WTC11 (cell line): ENCODE measurements around the gene IL27RA.

Experiments
- CBFB ChIP-seq: sonication (generic); formaldehyde crosslinking; IDR thresholded peaks from 2 replicates; pipeline ENCODE4 v1.8.1; 2022; ENCODE audit warnings: mild to moderate bottlenecking, low read depth, missing genetic modification reagents
- CREB1 ChIP-seq: sonication (generic); formaldehyde crosslinking; IDR thresholded peaks from 2 replicates; pipeline ENCODE4 v1.8.0; 2023; ENCODE audit warnings: mild to moderate bottlenecking, missing genetic modification reagents
- CTCF ChIP-seq: fragments of 200-600 bp; IDR thresholded peaks from 2 replicates; pipeline ENCODE4 v1.8.0; 2022; ENCODE audit warnings: antibody characterized with exemption
- ELF4 ChIP-seq: sonication (generic); formaldehyde crosslinking; IDR thresholded peaks from 2 replicates; pipeline ENCODE4 v1.8.1; 2022; ENCODE audit warnings: low read depth, mild to moderate bottlenecking, moderate library complexity, missing genetic modification reagents
- MYBL2 ChIP-seq: sonication (generic); formaldehyde crosslinking; IDR thresholded peaks from 2 replicates; pipeline ENCODE4 v1.8.1; 2023; ENCODE audit warnings: mild to moderate bottlenecking, moderate library complexity, missing genetic modification reagents
- NR2C2 ChIP-seq: sonication (generic); formaldehyde crosslinking; IDR thresholded peaks from 2 replicates; pipeline ENCODE4 v1.8.0; 2022; ENCODE audit warnings: mild to moderate bottlenecking, missing genetic modification reagents
- TCF7 ChIP-seq: sonication (generic); formaldehyde crosslinking; IDR thresholded peaks from 2 replicates; pipeline ENCODE4 v1.8.0; 2022; ENCODE audit warnings: mild to moderate bottlenecking, low read depth, missing genetic modification reagents, moderate library complexity
- ZNF396 ChIP-seq: fragments of 250-450 bp; sonication (Bioruptor Pico); IDR thresholded peaks from 2 replicates; pipeline ENCODE4 v1.8.0; 2021; ENCODE audit warnings: mild to moderate bottlenecking, moderate library complexity, borderline replicate concordance

GRCh38 chr19:13998426-13998825, 33.1 kb upstream of the IL27RA start:
- TF ChIP-seq CTCF = no peak
- no peak for TF ChIP-seq CBFB (CRISPR knock-in tag)
- no peak for TF ChIP-seq CREB1 (CRISPR knock-in tag)
- TF ChIP-seq NR2C2 (CRISPR knock-in tag) = no peak
- TF ChIP-seq ZNF396 (CRISPR knock-in tag) = no peak
- no peak for TF ChIP-seq MYBL2 (CRISPR knock-in tag)
- no peak for TF ChIP-seq ELF4 (CRISPR knock-in tag)
- no peak for TF ChIP-seq TCF7 (CRISPR knock-in tag)
